ENCODE measurements around the gene AMACR. TPM values are rescaled to one million over a fixed set of nuclear protein-coding genes. Genes with fewer than 3 reads are reported as not detected.

AMACR gene
- 1 to 10 TPM; 7.3 to 8.4 TPM for total RNA-seq

DNA sequence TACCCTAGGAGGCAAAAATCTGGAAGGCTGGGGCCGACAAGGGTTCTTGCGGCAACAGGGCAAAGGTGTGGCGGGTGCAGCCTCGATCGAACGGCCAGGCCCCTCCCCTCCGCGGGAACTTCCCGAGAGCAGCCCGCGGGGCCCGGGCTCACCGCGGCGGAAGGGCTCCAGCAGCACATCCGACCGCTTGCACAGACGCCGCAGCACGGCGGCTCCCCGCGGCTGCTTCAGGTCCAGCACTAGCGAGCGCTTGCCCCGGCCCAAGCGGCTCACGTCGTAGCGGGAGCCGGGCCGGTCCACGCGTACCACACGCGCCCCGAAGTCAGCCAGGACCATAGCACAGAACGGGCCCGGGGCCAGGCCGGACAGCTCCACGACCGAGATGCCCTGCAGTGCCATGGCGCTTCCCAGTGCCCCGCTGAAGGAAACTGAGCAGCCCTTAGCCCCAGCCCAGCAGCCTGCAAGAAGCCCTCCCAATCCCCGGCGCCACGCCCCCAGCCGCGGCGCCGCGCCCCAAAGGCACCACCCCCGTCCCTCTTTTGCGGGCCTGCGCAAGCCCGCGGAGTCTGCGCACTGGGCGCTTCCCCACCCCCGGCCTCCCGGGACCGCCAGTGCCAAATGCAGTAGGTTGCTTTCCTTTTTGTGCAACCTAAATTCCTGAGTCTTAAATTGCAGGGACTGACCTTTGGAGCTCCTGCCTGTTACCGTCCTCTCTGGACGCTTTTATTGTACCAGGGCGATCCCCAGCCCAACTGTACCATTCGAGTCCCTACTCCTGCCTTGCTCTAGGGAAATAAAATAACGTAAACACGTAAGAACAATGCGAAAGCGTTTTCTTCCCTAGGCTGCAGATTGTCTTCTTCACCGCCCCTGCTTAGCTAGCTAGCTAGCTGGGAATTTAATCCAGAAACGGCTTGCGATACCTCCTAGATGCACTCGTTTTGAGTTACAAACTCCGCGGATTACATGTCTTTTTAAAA is at the start of gene AMACR:
AMACR (minus strand) TSS at position 430 of the 980 bp plus-strand sequence; CDS start at position 399, 31 bp downstream.
- H3K27me3 ChIP-seq (replicated peaks; ENCODE audit: insufficient read depth) = no peaks in the 10 kb centered on the region
- H3K4me3 ChIP-seq = peak within 1 kb of the TSS; percentile 81
- H3K27ac ChIP-seq = peak within 1 kb of the TSS; percentile 80 to 81
- H3K36me3 ChIP-seq = no peaks in the 10 kb centered on the region
- TF ChIP-seq, protein P1, sequence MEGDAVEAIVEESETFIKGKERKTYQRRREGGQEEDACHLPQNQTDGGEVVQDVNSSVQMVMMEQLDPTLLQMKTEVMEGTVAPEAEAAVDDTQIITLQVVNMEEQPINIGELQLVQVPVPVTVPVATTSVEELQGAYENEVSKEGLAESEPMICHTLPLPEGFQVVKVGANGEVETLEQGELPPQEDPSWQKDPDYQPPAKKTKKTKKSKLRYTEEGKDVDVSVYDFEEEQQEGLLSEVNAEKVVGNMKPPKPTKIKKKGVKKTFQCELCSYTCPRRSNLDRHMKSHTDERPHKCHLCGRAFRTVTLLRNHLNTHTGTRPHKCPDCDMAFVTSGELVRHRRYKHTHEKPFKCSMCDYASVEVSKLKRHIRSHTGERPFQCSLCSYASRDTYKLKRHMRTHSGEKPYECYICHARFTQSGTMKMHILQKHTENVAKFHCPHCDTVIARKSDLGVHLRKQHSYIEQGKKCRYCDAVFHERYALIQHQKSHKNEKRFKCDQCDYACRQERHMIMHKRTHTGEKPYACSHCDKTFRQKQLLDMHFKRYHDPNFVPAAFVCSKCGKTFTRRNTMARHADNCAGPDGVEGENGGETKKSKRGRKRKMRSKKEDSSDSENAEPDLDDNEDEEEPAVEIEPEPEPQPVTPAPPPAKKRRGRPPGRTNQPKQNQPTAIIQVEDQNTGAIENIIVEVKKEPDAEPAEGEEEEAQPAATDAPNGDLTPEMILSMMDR (IDR thresholded peaks at IDR 0.05) = no peak
- no peaks in the 10 kb centered on the region for H3K9me3 ChIP-seq
- ATAC-seq (ENCODE audit: insufficient number of reproducible peaks, low FRiP score, low read depth) (peak; percentile 83), DNase-seq (ENCODE audit: low spot score) (peak; percentile 42)
- H3K4me1 ChIP-seq (ENCODE audit: control insufficient read depth in 1 of 2, low read depth in 2 of 2) = peaks cover 5 to 26% of the 10 kb centered on the region in 2 donors

DNA sequence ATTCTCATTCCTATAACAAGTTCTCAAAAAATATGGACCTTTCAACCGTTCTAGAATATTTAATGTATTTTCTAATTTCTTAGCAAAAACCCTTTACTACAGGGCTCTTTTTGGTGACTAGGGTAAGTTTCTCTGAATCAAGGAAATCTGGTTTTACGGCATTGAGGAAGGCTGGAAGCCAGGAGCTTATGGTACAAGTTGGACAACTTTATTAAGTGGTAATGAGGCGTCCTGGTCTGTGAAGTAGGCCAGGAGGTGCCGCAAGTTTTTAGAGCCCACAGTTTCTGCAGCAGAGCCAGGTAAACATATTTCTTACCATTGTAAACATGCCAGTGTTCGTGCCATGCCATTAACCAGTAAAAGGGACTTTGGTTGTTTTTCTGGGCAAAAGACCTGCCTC is 49.7 kb upstream of the AMACR start:
- Histone ChIP-seq H3K4me3 (no peak overlapping the region), H3K36me3 (no peaks in the 10 kb centered on the region), H3K27ac (no peak overlapping the region), H3K9me3 (no peaks in the 10 kb centered on the region), H3K27me3 (replicated peaks; ENCODE audit: insufficient read depth) (no peaks in the 10 kb centered on the region), H3K4me1 (ENCODE audit: control insufficient read depth in 1 of 2, low read depth in 2 of 2) (peaks cover 0 to 2% of the 10 kb centered on the region in 2 donors)
- no peak for DNase-seq (ENCODE audit: low spot score)
- TF ChIP-seq, protein P1 (IDR thresholded peaks at IDR 0.05) = no peak
- ATAC-seq (ENCODE audit: insufficient number of reproducible peaks, low FRiP score, low read depth) = no peak

DNA sequence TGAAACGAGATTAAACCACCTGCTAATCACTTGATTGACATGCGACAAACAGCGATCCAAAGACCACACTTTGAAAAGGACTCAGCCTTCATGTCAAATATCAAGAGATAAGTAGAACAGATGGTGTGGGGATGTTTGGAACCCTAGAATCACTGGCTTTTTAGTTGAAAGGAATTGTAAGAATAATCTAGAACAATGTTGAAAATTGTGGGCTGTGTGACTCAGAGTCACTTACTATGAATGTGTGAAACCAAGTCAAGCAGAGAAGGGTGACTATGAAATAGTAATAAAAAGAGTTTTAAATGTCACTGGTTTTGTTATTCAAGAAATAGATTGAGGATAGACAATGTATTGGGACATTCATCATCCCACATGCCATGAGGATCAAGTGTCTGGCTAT is 49.3 kb upstream of the AMACR start:
- ATAC-seq (ENCODE audit: insufficient number of reproducible peaks, low FRiP score, low read depth) (no peak), DNase-seq (ENCODE audit: low spot score) (no peak)
- no peaks in the 10 kb centered on the region for H3K36me3 ChIP-seq
- no peak overlapping the region for H3K4me3 ChIP-seq
- peaks cover 0 to 5% of the 10 kb centered on the region in 2 donors for H3K4me1 ChIP-seq (ENCODE audit: control insufficient read depth in 1 of 2, low read depth in 2 of 2)
- no peak overlapping the region for H3K27ac ChIP-seq
- no peaks in the 10 kb centered on the region for H3K9me3 ChIP-seq
- TF ChIP-seq, protein P1 (IDR thresholded peaks at IDR 0.05) = no peak
- H3K27me3 ChIP-seq (replicated peaks; ENCODE audit: insufficient read depth) = no peaks in the 10 kb centered on the region

DNA sequence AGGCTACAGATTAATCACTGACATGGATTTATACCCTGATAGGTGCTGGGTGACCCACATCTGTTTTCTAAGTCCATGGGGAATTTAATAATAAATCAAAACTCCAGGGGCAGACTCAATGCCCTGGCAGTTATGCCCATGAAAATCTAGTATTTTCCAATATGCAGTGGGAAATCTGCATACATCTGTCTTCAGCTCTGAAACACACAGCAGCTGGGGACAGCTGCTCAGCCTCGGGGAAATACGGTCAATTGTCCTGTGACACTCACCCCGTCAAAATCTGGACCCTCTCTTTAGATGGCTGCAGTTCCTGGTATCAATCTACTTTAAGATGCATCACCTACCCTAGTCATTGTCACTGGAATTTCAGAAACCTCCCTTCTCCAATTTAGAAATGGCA is 47.8 kb upstream of the AMACR start:
- TF ChIP-seq, protein P1 (IDR thresholded peaks at IDR 0.05) = no peak
- Histone ChIP-seq H3K27me3 (replicated peaks; ENCODE audit: insufficient read depth) (no peaks in the 10 kb centered on the region), H3K36me3 (no peaks in the 10 kb centered on the region), H3K9me3 (no peaks in the 10 kb centered on the region), H3K4me3 (no peak overlapping the region), H3K27ac (no peak overlapping the region), H3K4me1 (ENCODE audit: control insufficient read depth in 1 of 2, low read depth in 2 of 2) (peaks cover 0 to 5% of the 10 kb centered on the region in 2 donors)
- DNase-seq (ENCODE audit: low spot score) (no peak), ATAC-seq (ENCODE audit: insufficient number of reproducible peaks, low FRiP score, low read depth) (no peak)

DNA sequence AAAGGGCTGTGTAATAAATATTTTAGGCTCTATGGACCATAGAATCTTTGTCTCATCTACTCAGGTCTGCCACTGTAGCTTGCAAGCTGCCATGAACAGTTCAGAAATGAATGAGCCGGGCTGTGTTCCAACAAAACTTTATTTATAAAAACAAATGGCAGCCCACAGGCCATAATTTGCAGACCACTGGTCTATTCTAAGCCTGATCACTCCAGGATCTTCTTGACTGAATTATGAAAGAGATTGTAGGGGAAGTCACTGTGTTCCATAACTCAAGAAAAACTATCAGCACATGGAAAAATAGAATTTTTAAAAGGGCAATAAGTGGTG is 46.5 kb upstream of the AMACR start:
- peaks cover 0 to 5% of the 10 kb centered on the region in 2 donors for H3K4me1 ChIP-seq (ENCODE audit: control insufficient read depth in 1 of 2, low read depth in 2 of 2)
- TF ChIP-seq, protein P1 (IDR thresholded peaks at IDR 0.05) = no peak
- H3K4me3 ChIP-seq = no peak overlapping the region
- no peaks in the 10 kb centered on the region for H3K9me3 ChIP-seq
- DNase-seq (ENCODE audit: low spot score) = no peak
- H3K27ac ChIP-seq = peak overlapping the region in 1 of 2 donors; percentile 67
- no peaks in the 10 kb centered on the region for H3K36me3 ChIP-seq
- no peaks in the 10 kb centered on the region for H3K27me3 ChIP-seq (replicated peaks; ENCODE audit: insufficient read depth)
- ATAC-seq (ENCODE audit: insufficient number of reproducible peaks, low FRiP score, low read depth) = no peak
